Cardiac muscle cell (in vitro differentiated cells and primary cell): ENCODE measurements around the gene PLA2G6. TPM values are rescaled to one million over a fixed set of nuclear protein-coding genes. Genes with fewer than 3 reads are reported as not detected.
"Not testable (repeated sequence)": the region's sequence is repeated elsewhere in the genome, so short reads cannot be mapped to it uniquely, and the experiment has no call there.

Experiments
- DNase-seq, 2 donors: peaks; one replicate each; pipeline versions ENCODE4 v3.0.0 to v3.0.0-alpha.2; 2010 to 2017; ENCODE audit warnings: low read depth in 1 of 2, low spot score in 1 of 2
- H3K27ac ChIP-seq: fragments of 200-600 bp; sonication (generic); 2 replicates; pipeline ENCODE4 v1.5.1; 2016
- H3K27me3 ChIP-seq: fragments of 200-600 bp; sonication (generic); 2 replicates; pipeline ENCODE4 v1.6.0; 2016; ENCODE audit warnings: control low read depth
- H3K36me3 ChIP-seq: fragments of 200-600 bp; sonication (generic); 2 replicates; pipeline ENCODE4 v1.5.1; 2016; ENCODE audit warnings: control low read depth
- H3K4me1 ChIP-seq: fragments of 200-600 bp; sonication (generic); 2 replicates; pipeline ENCODE4 v1.8.1; 2017; ENCODE audit warnings: low read depth, mild to moderate bottlenecking, mixed run types
- H3K4me3 ChIP-seq: fragments of 200-600 bp; sonication (generic); 2 replicates; pipeline ENCODE4 v1.5.1; 2016; ENCODE audit warnings: mild to moderate bottlenecking
- H3K9me3 ChIP-seq: fragments of 200-600 bp; sonication (generic); 2 replicates; pipeline ENCODE4 v1.5.1; 2017; ENCODE audit warnings: low read depth, mild to moderate bottlenecking, control low read depth
- CTCF ChIP-seq: IDR thresholded peaks from 2 replicates; pipeline ENCODE4 v1.5.1; 2012; ENCODE audit warnings: low read depth, mild to moderate bottlenecking, low read length
- polyA plus RNA-seq: library from polyadenylated mRNA; unstranded; fragments of >200 nt; fragmentation: Nextera tagmentation; extraction: Ambion mirVana; gene quantifications from 2 replicates; pipeline ENCODE4 v1.2.1, GENCODE V29; 2016
- total RNA-seq: library from RNA; depleted of rRNA; stranded (reverse); fragments of >200 nt; gene quantifications from 2 replicates; pipeline ENCODE4 v1.2.3, GENCODE V29; 2016

PLA2G6 gene
- total and polyA plus RNA-seq, 2 experiments from 2014 or later = 30.9 to 41.5 TPM

GRCh38 chr22:38122616-38123015, 59.0 kb downstream of the PLA2G6 start:
- TF ChIP-seq CTCF = no peak
- Histone ChIP-seq H3K36me3 (no peaks in the 10 kb centered on the region), H3K4me3 (no peak overlapping the region), H3K27ac (no peak overlapping the region), H3K27me3 (no peaks in the 10 kb centered on the region), H3K9me3 (no peaks in the 10 kb centered on the region), H3K4me1 (no peaks in the 10 kb centered on the region)
- no peak for DNase-seq

GRCh38 chr22:38120359-38121110, 61.1 kb downstream of the PLA2G6 start:
- Histone ChIP-seq H3K4me1 (no peaks in the 10 kb centered on the region), H3K27ac (no peak overlapping the region), H3K36me3 (no peaks in the 10 kb centered on the region), H3K9me3 (no peaks in the 10 kb centered on the region), H3K27me3 (no peaks in the 10 kb centered on the region), H3K4me3 (no peak overlapping the region)
- DNase-seq = no peak
- no peak for TF ChIP-seq CTCF

GRCh38 chr22:38118747-38119146, 62.9 kb downstream of the PLA2G6 start:
- H3K27ac ChIP-seq, H3K36me3 ChIP-seq, H3K4me3 ChIP-seq, H3K27me3 ChIP-seq, H3K4me1 ChIP-seq, H3K9me3 ChIP-seq, DNase-seq: not testable (repeated sequence)

- H3K4me3 ChIP-seq = no peak overlapping the region
- TF ChIP-seq CTCF = no peak
- no peaks in the 10 kb centered on the region for H3K4me1 ChIP-seq
- H3K9me3 ChIP-seq = no peaks in the 10 kb centered on the region
- H3K27ac ChIP-seq = no peak overlapping the region
- no peaks in the 10 kb centered on the region for H3K27me3 ChIP-seq
- DNase-seq = no peak
- H3K36me3 ChIP-seq = no peaks in the 10 kb centered on the region
Observed at GRCh38 chr22:38118182-38118581, 63.4 kb downstream of the PLA2G6 start.

GRCh38 chr22:38117556-38117955, 64.1 kb downstream of the PLA2G6 start:
- H3K4me3 ChIP-seq, H3K9me3 ChIP-seq, H3K27me3 ChIP-seq: not testable (repeated sequence)

GRCh38 chr22:38115423-38116205, 66.0 kb downstream of the PLA2G6 start:
- Histone ChIP-seq H3K4me1 (no peaks in the 10 kb centered on the region), H3K36me3 (no peaks in the 10 kb centered on the region), H3K9me3 (no peaks in the 10 kb centered on the region), H3K27me3 (no peaks in the 10 kb centered on the region), H3K27ac (no peak overlapping the region), H3K4me3 (no peak overlapping the region)
- TF ChIP-seq CTCF = no peak
- no peak for DNase-seq

More at GRCh38 chr22:38117556-38117955, 64.1 kb downstream of the PLA2G6 start:
- not testable (repeated sequence) for DNase-seq, H3K4me1 ChIP-seq, H3K27ac ChIP-seq, H3K36me3 ChIP-seq
